HEK293 (cell line): ENCODE results near the gene APOA5.

Source experiments
- YY1 ChIP-seq: fragments of 450-650 bp; formaldehyde crosslinking; IDR thresholded peaks from 2 replicates; pipeline ENCODE4 v1.5.1; 2018; ENCODE audit warnings: missing biosample characterization, missing genetic modification characterization
- ZBTB7A ChIP-seq: fragments of 450-650 bp; formaldehyde crosslinking; IDR thresholded peaks from 2 replicates; pipeline ENCODE4 v1.5.1; 2016; ENCODE audit warnings: low read depth, missing biosample characterization, missing genetic modification characterization
- ZNF324 ChIP-seq: fragments of 450-650 bp; formaldehyde crosslinking; IDR thresholded peaks from 2 replicates; pipeline ENCODE4 v1.5.1; 2016; ENCODE audit warnings: missing biosample characterization, missing genetic modification characterization
- TF ChIP-seq, protein P1 (sequence below): fragments of 450-650 bp; formaldehyde crosslinking; IDR thresholded peaks from 2 replicates; pipeline ENCODE4 v1.5.1; 2016; ENCODE audit warnings: missing biosample characterization, missing genetic modification characterization
- TF ChIP-seq, protein P2 (sequence below): fragments of 450-650 bp; formaldehyde crosslinking; IDR thresholded peaks from 2 replicates; pipeline ENCODE4 v1.5.1; 2016; ENCODE audit warnings: missing biosample characterization, missing genetic modification characterization
- TF ChIP-seq, protein P3 (sequence below): fragments of 450-650 bp; formaldehyde crosslinking; IDR thresholded peaks from 2 replicates; pipeline ENCODE4 v1.5.1; 2016; ENCODE audit warnings: missing biosample characterization, missing genetic modification characterization

DNA sequence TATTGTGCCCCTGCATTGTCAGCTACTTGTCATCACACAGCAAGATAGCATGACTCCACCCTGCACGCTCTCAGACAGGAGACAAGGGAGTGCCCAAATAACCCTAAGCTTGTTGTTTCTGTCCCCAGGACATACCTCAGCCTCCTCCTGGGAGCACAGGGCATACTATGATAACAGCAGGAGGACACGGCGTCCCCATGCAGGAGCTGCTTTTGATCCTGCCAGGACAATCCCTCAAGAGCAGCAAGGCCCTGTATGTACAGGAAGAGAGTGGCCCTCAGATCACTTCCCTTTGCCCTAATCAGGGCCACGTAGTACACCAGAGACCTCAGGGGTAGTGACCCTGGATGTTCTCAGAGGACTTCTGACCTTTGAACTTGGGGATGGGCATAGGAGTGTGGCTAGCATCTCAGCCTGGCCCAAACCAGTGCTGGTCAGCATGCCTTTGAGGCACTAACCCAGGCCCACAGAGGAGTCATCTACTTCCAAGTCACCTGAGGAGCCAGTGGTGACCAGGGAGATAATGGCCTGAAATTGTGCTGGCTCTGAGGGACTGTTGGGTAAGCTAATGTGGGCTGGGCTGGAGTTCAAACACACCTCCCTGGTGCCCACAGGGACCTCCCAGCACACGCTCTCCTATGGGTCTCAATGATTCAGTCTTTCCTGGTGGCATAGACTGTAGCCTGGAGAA, 22.2 kb upstream of the APOA5 start:
- TF ChIP-seq, protein P1, sequence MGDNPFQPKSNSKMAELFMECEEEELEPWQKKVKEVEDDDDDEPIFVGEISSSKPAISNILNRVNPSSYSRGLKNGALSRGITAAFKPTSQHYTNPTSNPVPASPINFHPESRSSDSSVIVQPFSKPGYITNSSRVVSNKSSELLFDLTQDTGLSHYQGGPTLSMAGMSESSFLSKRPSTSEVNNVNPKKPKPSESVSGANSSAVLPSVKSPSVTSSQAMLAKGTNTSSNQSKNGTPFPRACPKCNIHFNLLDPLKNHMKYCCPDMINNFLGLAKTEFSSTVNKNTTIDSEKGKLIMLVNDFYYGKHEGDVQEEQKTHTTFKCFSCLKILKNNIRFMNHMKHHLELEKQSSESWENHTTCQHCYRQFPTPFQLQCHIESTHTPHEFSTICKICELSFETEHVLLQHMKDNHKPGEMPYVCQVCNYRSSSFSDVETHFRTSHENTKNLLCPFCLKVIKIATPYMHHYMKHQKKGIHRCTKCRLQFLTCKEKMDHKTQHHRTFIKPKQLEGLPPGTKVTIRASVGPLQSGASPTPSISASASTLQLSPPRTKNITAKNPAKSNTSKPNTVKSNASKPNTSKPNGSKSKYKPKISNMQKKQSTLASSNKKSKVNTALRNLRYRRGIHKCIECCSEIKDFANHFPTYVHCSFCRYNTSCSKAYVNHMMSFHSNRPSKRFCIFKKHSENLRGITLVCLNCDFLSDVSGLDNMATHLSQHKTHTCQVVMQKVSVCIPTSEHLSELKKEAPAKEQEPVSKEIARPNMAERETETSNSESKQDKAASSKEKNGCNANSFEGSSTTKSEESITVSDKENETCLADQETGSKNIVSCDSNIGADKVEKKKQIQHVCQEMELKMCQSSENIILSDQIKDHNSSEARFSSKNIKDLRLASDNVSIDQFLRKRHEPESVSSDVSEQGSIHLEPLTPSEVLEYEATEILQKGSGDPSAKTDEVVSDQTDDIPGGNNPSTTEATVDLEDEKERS (tag by site-specific recombination): no peak
- TF ChIP-seq, protein P2, sequence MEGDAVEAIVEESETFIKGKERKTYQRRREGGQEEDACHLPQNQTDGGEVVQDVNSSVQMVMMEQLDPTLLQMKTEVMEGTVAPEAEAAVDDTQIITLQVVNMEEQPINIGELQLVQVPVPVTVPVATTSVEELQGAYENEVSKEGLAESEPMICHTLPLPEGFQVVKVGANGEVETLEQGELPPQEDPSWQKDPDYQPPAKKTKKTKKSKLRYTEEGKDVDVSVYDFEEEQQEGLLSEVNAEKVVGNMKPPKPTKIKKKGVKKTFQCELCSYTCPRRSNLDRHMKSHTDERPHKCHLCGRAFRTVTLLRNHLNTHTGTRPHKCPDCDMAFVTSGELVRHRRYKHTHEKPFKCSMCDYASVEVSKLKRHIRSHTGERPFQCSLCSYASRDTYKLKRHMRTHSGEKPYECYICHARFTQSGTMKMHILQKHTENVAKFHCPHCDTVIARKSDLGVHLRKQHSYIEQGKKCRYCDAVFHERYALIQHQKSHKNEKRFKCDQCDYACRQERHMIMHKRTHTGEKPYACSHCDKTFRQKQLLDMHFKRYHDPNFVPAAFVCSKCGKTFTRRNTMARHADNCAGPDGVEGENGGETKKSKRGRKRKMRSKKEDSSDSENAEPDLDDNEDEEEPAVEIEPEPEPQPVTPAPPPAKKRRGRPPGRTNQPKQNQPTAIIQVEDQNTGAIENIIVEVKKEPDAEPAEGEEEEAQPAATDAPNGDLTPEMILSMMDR (tag by site-specific recombination): no peak
- TF ChIP-seq, protein P3, sequence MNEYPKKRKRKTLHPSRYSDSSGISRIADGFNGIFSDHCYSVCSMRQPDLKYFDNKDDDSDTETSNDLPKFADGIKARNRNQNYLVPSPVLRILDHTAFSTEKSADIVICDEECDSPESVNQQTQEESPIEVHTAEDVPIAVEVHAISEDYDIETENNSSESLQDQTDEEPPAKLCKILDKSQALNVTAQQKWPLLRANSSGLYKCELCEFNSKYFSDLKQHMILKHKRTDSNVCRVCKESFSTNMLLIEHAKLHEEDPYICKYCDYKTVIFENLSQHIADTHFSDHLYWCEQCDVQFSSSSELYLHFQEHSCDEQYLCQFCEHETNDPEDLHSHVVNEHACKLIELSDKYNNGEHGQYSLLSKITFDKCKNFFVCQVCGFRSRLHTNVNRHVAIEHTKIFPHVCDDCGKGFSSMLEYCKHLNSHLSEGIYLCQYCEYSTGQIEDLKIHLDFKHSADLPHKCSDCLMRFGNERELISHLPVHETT (tag by site-specific recombination): no peak
- TF ChIP-seq YY1 (no peak), ZNF324 (tag by site-specific recombination) (no peak), ZBTB7A (no peak)
